ENCODE data around the gene ADORA1. TPM values are rescaled to one million over a fixed set of nuclear protein-coding genes. Genes with fewer than 3 reads are reported as not detected.

The ADORA1 gene
- total RNA-seq, 5 donors from 2014 or later (not counting 1 experiment from before 2014, with no cell fraction given): not detected

DNA sequence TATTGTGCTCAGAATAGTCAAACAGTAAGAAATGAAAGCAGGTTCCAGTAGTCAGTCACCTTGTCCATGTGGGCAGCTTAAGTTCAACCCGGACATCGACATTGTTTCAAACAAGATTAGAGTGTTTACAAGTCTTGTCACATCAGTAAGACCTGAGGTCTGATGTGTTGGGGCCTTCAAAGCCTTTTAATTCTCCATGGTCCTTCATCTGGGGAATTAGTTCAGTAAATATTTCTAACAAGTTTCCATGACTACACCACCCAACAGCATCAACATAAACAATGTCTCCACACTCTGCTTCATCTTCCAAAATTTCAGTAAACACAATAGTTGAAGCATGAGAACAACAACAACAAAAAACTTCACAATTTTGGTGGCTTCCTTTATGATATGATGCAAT lies 15.1 kb upstream of the ADORA1 start:
- H3K4me1 ChIP-seq (ENCODE audit: control insufficient read depth in 1 of 2, extremely low read depth in 1 of 2, insufficient read depth in 2 of 2, low read length in 2 of 2): no peaks in the 10 kb centered on the region
- ChIA-PET CTCF (no interaction called here), POLR2A (no interaction called here)
- DNase-seq (no peak), ATAC-seq (replicated peaks in 1 of 4) (no peak)
- H3K9me3 ChIP-seq: no peaks in the 10 kb centered on the region
- H3K4me3 ChIP-seq (ENCODE audit: control insufficient read depth in 1 of 2, extremely low read depth in 1 of 2, low read length in 1 of 2): no peak overlapping the region
- WGBS (ENCODE audit: insufficient coverage): 80% methylated on average over 1 of the region's 2 CpGs
- no peak overlapping the region for H3K27ac Mint-ChIP-seq
- no peaks in the 10 kb centered on the region for H3K4me1 Mint-ChIP-seq
- no peaks in the 10 kb centered on the region for H3K9me3 Mint-ChIP-seq
- no peak overlapping the region for H3K27ac ChIP-seq (ENCODE audit: low read length)
- H3K27me3 ChIP-seq (replicated peaks in 1 of 2; ENCODE audit: control insufficient read depth in 2 of 2, extremely low read depth in 1 of 2, insufficient read depth in 2 of 2, low read length in 1 of 2): peaks cover 2 to 13% of the 10 kb centered on the region in 2 experiments
- no peaks in the 10 kb centered on the region for H3K36me3 Mint-ChIP-seq
- H3K27me3 Mint-ChIP-seq: peaks cover 35 to 40% of the 10 kb centered on the region in 2 donors
- no peak overlapping the region for H3K4me3 Mint-ChIP-seq
- no peaks in the 10 kb centered on the region for H3K36me3 ChIP-seq (ENCODE audit: control insufficient read depth in 2 of 2, extremely low read depth in 1 of 2, insufficient read depth in 1 of 2, low read length in 1 of 2)

DNA sequence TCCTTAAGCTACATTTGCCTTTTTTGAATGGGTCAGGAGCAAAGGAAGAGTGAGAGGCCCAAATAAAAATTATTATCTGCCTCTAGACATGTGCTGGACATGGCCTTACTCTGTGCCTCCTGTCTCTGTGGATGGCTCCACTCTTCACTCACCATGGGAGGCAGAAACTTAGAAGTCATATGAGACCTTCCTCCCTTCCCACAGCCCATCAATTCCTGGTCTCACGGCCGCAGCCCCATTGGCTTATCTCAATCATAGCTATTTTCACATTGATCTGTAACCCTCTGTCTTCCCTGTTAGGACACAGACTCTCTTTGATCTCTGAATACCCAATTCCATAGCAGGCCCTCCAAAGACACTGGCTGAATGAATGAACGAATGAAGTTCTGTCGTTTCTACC lies 14.2 kb upstream of the ADORA1 start:
- H3K9me3 ChIP-seq: no peaks in the 10 kb centered on the region
- H3K36me3 ChIP-seq (ENCODE audit: control insufficient read depth in 2 of 2, extremely low read depth in 1 of 2, insufficient read depth in 1 of 2, low read length in 1 of 2): no peaks in the 10 kb centered on the region
- CTCF ChIA-PET: no interaction called here
- H3K27me3 ChIP-seq (replicated peaks in 1 of 2; ENCODE audit: control insufficient read depth in 2 of 2, extremely low read depth in 1 of 2, insufficient read depth in 2 of 2, low read length in 1 of 2): peaks cover 4 to 21% of the 10 kb centered on the region in 2 experiments
- H3K4me1 Mint-ChIP-seq: peaks cover 0 to 4% (median 0%) of the 10 kb centered on the region in 3 donors
- no peak overlapping the region for H3K4me3 ChIP-seq (ENCODE audit: control insufficient read depth in 1 of 2, extremely low read depth in 1 of 2, low read length in 1 of 2)
- 100% methylated on average over 2 of the region's 4 CpGs for WGBS (ENCODE audit: insufficient coverage)
- DNase-seq (no peak), ATAC-seq (replicated peaks in 1 of 4) (no peak)
- no peaks in the 10 kb centered on the region for H3K9me3 Mint-ChIP-seq
- no peak overlapping the region for H3K4me3 Mint-ChIP-seq
- no peak overlapping the region for H3K27ac Mint-ChIP-seq
- H3K27ac ChIP-seq (ENCODE audit: low read length): no peak overlapping the region
- POLR2A ChIA-PET: no interaction called here
- H3K4me1 ChIP-seq (ENCODE audit: control insufficient read depth in 1 of 2, extremely low read depth in 1 of 2, insufficient read depth in 2 of 2, low read length in 2 of 2): no peaks in the 10 kb centered on the region
- no peaks in the 10 kb centered on the region for H3K36me3 Mint-ChIP-seq
- H3K27me3 Mint-ChIP-seq: peaks cover 36 to 38% of the 10 kb centered on the region in 2 donors

GRCh38 chr1:203114202-203114601 lies 13.3 kb upstream of the ADORA1 start:
- no peaks in the 10 kb centered on the region for H3K36me3 Mint-ChIP-seq
- Histone ChIP-seq H3K27ac (ENCODE audit: low read length) (no peak overlapping the region), H3K27me3 (replicated peaks in 1 of 2; ENCODE audit: control insufficient read depth in 2 of 2, extremely low read depth in 1 of 2, insufficient read depth in 2 of 2, low read length in 1 of 2) (peaks cover 10 to 30% of the 10 kb centered on the region in 2 experiments), H3K9me3 (no peaks in the 10 kb centered on the region), H3K4me3 (ENCODE audit: control insufficient read depth in 1 of 2, extremely low read depth in 1 of 2, low read length in 1 of 2) (no peak overlapping the region), H3K4me1 (ENCODE audit: control insufficient read depth in 1 of 2, extremely low read depth in 1 of 2, insufficient read depth in 2 of 2, low read length in 2 of 2) (no peaks in the 10 kb centered on the region), H3K36me3 (ENCODE audit: control insufficient read depth in 2 of 2, extremely low read depth in 1 of 2, insufficient read depth in 1 of 2, low read length in 1 of 2) (no peaks in the 10 kb centered on the region)
- POLR2A ChIA-PET: no interaction called here
- H3K4me3 Mint-ChIP-seq: no peak overlapping the region
- peaks cover 0 to 5% (median 0%) of the 10 kb centered on the region in 3 donors for H3K4me1 Mint-ChIP-seq
- peaks cover 31 to 37% of the 10 kb centered on the region in 2 donors for H3K27me3 Mint-ChIP-seq
- DNase-seq: no peak
- no peak overlapping the region for H3K27ac Mint-ChIP-seq
- ATAC-seq (replicated peaks in 1 of 4): no peak
- CTCF ChIA-PET: interaction anchor here in 1 of 2 donors (0.5 kb wide), 1 partner anchor 19 kb away, joined by 5 read pairs; no protein-coding TSS in a partner anchor
- no peaks in the 10 kb centered on the region for H3K9me3 Mint-ChIP-seq
- 74% methylated on average over 5 of the region's 7 CpGs for WGBS (ENCODE audit: insufficient coverage)

DNA sequence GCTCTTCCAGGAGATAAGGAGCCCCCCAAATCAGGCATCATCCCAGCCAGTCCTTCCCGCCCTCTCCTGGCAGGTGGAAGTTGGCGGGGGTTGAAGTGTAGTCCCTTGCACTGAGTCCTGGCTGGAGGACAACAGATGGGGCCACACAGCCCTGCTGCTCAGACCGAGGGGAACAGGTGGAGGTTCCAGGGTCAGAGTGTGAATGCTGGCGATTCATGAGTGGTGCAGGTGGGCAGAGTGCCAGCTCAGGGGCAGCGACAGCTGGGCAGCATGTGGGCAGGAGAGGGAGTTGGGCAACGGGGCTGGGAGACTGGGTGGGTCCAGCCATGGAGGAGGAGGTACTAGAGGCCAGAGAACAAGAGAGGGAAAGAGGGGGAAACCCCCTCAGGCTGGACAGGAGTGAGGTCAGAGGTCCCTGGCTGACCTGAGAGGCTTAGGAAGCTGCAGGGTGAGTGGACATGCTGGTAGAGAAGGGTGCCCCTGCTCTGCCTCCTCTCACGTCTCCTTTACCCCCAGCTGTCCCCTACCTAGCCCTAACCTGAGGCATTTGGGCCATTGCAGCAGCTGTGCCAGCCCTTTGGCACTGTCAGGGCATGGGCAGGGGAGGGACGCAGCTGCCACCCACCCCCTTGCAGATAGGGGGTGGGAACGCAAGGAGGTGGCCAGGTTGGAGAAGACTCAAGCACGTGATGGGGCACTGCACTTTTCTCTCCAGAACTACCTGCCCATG lies 11.3 kb upstream of the ADORA1 start:
- ATAC-seq (replicated peaks in 1 of 4) (no peak), DNase-seq (no peak)
- H3K36me3 Mint-ChIP-seq: no peaks in the 10 kb centered on the region
- ChIA-PET POLR2A (no interaction called here), CTCF (no interaction called here)
- H3K27me3 Mint-ChIP-seq: peaks cover 35 to 47% of the 10 kb centered on the region in 2 donors
- WGBS (ENCODE audit: insufficient coverage): 49% methylated on average over 5 of the region's 10 CpGs
- H3K4me3 ChIP-seq (ENCODE audit: control insufficient read depth in 1 of 2, extremely low read depth in 1 of 2, low read length in 1 of 2): no peak overlapping the region
- H3K27me3 ChIP-seq (replicated peaks in 1 of 2; ENCODE audit: control insufficient read depth in 2 of 2, extremely low read depth in 1 of 2, insufficient read depth in 2 of 2, low read length in 1 of 2): peaks cover 10 to 40% of the 10 kb centered on the region in 2 experiments
- H3K4me1 Mint-ChIP-seq: peaks cover 0 to 5% (median 0%) of the 10 kb centered on the region in 3 donors
- no peak overlapping the region for H3K4me3 Mint-ChIP-seq
- no peaks in the 10 kb centered on the region for H3K9me3 Mint-ChIP-seq
- no peaks in the 10 kb centered on the region for H3K9me3 ChIP-seq
- H3K27ac ChIP-seq (ENCODE audit: low read length): no peak overlapping the region
- H3K27ac Mint-ChIP-seq: no peak overlapping the region
- H3K4me1 ChIP-seq (ENCODE audit: control insufficient read depth in 1 of 2, extremely low read depth in 1 of 2, insufficient read depth in 2 of 2, low read length in 2 of 2): no peaks in the 10 kb centered on the region
- H3K36me3 ChIP-seq (ENCODE audit: control insufficient read depth in 2 of 2, extremely low read depth in 1 of 2, insufficient read depth in 1 of 2, low read length in 1 of 2): no peaks in the 10 kb centered on the region

DNA sequence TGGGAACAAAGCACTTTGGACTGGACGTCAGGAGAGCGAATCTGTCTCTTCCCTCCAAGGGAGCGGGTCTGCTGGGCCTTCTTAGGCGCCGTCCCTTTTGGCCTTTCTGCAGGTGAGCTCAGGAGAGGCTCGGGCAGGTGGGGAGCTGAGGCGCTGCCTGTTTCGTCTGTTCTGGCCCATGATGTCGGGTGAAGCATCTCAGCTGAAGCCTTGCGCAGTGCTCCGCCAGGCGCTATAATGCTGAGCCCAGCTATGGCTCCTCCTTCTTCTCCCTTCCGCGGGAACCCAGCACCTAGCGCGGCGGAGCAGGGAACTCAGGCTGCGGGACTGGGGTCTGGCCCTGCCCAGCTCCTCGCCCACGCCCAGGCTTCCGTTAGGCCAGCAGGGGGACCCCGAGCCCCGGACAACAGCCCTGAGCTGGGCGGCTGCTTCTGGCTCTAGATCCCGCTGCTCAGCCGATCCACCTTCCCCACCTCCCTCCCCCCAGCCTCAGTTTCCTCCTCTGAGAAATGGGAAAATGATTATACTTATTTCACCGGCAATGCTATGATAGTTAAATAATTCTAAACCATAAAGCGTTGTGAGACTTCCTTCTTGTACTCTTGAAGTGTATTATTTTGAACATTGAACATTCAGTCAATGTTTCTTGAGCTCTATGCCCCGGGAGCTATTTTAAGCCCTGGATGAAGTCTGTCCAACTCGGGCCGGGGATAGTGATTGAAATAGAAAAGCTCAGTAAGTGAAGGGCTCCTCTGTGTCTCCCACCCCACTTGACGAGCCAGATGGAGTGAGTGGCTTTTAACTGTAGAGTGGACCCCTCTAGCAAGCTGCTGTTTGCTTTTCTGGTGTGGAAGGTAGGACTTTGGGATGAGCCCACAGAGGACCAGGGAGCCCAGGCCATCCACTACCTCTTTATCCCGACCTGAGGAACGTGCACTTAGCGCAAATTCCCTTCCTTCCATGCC lies 9.6 kb upstream of the ADORA1 start:
- ATAC-seq (replicated peaks in 1 of 4): peak in 1 of 4 experiments; percentile 44
- peaks cover 10 to 51% of the 10 kb centered on the region in 2 experiments for H3K27me3 ChIP-seq (replicated peaks in 1 of 2; ENCODE audit: control insufficient read depth in 2 of 2, extremely low read depth in 1 of 2, insufficient read depth in 2 of 2, low read length in 1 of 2)
- H3K4me1 Mint-ChIP-seq: peaks cover 3 to 5% (median 4%) of the 10 kb centered on the region in 3 donors
- peak in 6 of 35 experiments; percentile 8 to 22 (median 16) for DNase-seq
- no peak overlapping the region for H3K4me3 Mint-ChIP-seq
- H3K9me3 ChIP-seq: no peaks in the 10 kb centered on the region
- WGBS (ENCODE audit: insufficient coverage): 35% methylated on average over 20 of the region's 35 CpGs
- H3K36me3 Mint-ChIP-seq: no peaks in the 10 kb centered on the region
- ChIA-PET POLR2A (no interaction called here), CTCF (interaction anchor here in 1 of 2 donors (1.2 kb wide), 1 partner anchor 98 kb away, joined by 3 read pairs; no protein-coding TSS in a partner anchor)
- no peaks in the 10 kb centered on the region for H3K36me3 ChIP-seq (ENCODE audit: control insufficient read depth in 2 of 2, extremely low read depth in 1 of 2, insufficient read depth in 1 of 2, low read length in 1 of 2)
- H3K4me1 ChIP-seq (ENCODE audit: control insufficient read depth in 1 of 2, extremely low read depth in 1 of 2, insufficient read depth in 2 of 2, low read length in 2 of 2): no peaks in the 10 kb centered on the region
- H3K27ac ChIP-seq (ENCODE audit: low read length): no peak overlapping the region
- H3K9me3 Mint-ChIP-seq: no peaks in the 10 kb centered on the region
- H3K27me3 Mint-ChIP-seq: peaks cover 44 to 60% of the 10 kb centered on the region in 2 donors
- no peak overlapping the region for H3K4me3 ChIP-seq (ENCODE audit: control insufficient read depth in 1 of 2, extremely low read depth in 1 of 2, low read length in 1 of 2)
- H3K27ac Mint-ChIP-seq: no peak overlapping the region

GRCh38 chr1:203120325-203121153 lies 7.0 kb upstream of the ADORA1 start:
- Mint-ChIP-seq H3K9me3 (no peaks in the 10 kb centered on the region), H3K27ac (no peak overlapping the region), H3K4me1 (peaks cover 3 to 5% (median 4%) of the 10 kb centered on the region in 3 donors), H3K36me3 (no peaks in the 10 kb centered on the region), H3K4me3 (no peak overlapping the region), H3K27me3 (peaks cover 56 to 81% of the 10 kb centered on the region in 2 donors)
- no peak overlapping the region for H3K4me3 ChIP-seq (ENCODE audit: control insufficient read depth in 1 of 2, extremely low read depth in 1 of 2, low read length in 1 of 2)
- 61% methylated on average over 6 of the region's 7 CpGs for WGBS (ENCODE audit: insufficient coverage)
- no peaks in the 10 kb centered on the region for H3K9me3 ChIP-seq
- no peak overlapping the region for H3K27ac ChIP-seq (ENCODE audit: low read length)
- peaks cover 12 to 75% of the 10 kb centered on the region in 2 experiments for H3K27me3 ChIP-seq (replicated peaks in 1 of 2; ENCODE audit: control insufficient read depth in 2 of 2, extremely low read depth in 1 of 2, insufficient read depth in 2 of 2, low read length in 1 of 2)
- H3K4me1 ChIP-seq (ENCODE audit: control insufficient read depth in 1 of 2, extremely low read depth in 1 of 2, insufficient read depth in 2 of 2, low read length in 2 of 2): no peaks in the 10 kb centered on the region
- ATAC-seq (replicated peaks in 1 of 4) (no peak), DNase-seq (no peak)
- H3K36me3 ChIP-seq (ENCODE audit: control insufficient read depth in 2 of 2, extremely low read depth in 1 of 2, insufficient read depth in 1 of 2, low read length in 1 of 2): no peaks in the 10 kb centered on the region
- ChIA-PET CTCF (no interaction called here), POLR2A (no interaction called here)

All from T-cell (primary cell).